Measurements from ENCODE around the gene LMOD1.

The LMOD1 gene

DNA sequence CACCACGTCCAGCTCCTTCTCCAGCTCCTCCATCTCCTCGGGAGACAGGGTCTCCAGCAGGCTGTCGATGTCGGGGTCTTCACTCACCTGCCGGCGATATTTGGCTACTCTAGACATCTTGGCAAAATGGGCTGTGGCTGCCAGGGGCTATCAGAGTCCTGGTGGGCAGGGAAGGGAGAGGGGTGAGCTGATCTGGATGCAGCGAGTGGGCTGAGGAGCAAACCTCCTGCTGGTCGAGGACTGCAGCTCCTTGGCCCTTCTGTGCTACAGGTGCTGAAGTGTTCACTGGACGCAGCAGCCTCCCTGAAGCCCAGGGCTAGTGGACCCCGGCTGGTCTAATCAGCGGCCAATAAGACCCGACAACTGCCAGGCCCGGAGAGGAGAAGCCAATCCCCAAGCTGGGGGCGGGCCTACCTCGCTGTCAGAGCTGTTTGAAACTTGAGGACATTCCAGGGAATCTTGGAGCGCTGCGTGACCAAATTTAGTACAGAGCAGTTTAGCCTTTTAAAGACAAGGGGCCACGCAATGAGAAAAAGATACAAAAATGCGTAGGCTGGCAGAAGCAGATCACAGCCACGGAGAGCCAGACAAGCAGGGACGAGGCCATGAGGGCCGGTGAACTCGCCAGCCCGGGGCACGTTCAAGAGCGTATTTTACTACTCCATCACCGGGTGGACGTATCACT is at the start of gene LMOD1:
Gene LMOD1, minus strand, starts transcription at position 325 of the 685 bp plus-strand sequence. Its CDS starts 208 bp downstream, at position 117.
- H3K79me2 ChIP-seq (ENCODE audit: insufficient read depth, low read length), result no peaks in the 10 kb centered on the region
- ATAC-seq (ENCODE audit: insufficient read depth, low read depth), result no peak
- no peak within 1 kb of the TSS for H3K9ac ChIP-seq (ENCODE audit: low read depth, low read length)
- no peaks in the 10 kb centered on the region for H3K9me3 ChIP-seq (ENCODE audit: insufficient read depth, low read length, severe bottlenecking)
- H3K4me3 ChIP-seq (ENCODE audit: low read depth in 1 of 2, low read length in 2 of 2), result no peak within 1 kb of the TSS
- no peaks in the 10 kb centered on the region for H3K4me1 ChIP-seq (ENCODE audit: insufficient read depth, low read length)
- no peak within 1 kb of the TSS for H3K4me2 ChIP-seq (ENCODE audit: insufficient read depth, low read length)
- no peak within 1 kb of the TSS for H3K27ac ChIP-seq (ENCODE audit: low read length)
- no peak within 1 kb of the TSS for H2AFZ ChIP-seq (ENCODE audit: low read depth, low read length)
- TF ChIP-seq, protein P1, sequence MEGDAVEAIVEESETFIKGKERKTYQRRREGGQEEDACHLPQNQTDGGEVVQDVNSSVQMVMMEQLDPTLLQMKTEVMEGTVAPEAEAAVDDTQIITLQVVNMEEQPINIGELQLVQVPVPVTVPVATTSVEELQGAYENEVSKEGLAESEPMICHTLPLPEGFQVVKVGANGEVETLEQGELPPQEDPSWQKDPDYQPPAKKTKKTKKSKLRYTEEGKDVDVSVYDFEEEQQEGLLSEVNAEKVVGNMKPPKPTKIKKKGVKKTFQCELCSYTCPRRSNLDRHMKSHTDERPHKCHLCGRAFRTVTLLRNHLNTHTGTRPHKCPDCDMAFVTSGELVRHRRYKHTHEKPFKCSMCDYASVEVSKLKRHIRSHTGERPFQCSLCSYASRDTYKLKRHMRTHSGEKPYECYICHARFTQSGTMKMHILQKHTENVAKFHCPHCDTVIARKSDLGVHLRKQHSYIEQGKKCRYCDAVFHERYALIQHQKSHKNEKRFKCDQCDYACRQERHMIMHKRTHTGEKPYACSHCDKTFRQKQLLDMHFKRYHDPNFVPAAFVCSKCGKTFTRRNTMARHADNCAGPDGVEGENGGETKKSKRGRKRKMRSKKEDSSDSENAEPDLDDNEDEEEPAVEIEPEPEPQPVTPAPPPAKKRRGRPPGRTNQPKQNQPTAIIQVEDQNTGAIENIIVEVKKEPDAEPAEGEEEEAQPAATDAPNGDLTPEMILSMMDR (IDR thresholded peaks at IDR 0.05; ENCODE audit: borderline replicate concordance, extremely low read depth, low read length, poor library complexity, severe bottlenecking), result no peak
- TF ChIP-seq EZH2 (IDR thresholded peaks at IDR 0.05; ENCODE audit: borderline replicate concordance, low read depth, low read length, severe bottlenecking), result no peak
- peaks cover 30% of the 10 kb centered on the region for H3K27me3 ChIP-seq (ENCODE audit: insufficient read depth, low read length, poor library complexity)
- no peaks in the 10 kb centered on the region for H3K36me3 ChIP-seq (ENCODE audit: insufficient read depth, low read length)
- H4K20me1 ChIP-seq (ENCODE audit: insufficient read depth, low read length), result 0 out of 2 replicates have a peak, but pooled peaks cover 5% of the 10 kb centered on the region
- no peak for DNase-seq

DNA sequence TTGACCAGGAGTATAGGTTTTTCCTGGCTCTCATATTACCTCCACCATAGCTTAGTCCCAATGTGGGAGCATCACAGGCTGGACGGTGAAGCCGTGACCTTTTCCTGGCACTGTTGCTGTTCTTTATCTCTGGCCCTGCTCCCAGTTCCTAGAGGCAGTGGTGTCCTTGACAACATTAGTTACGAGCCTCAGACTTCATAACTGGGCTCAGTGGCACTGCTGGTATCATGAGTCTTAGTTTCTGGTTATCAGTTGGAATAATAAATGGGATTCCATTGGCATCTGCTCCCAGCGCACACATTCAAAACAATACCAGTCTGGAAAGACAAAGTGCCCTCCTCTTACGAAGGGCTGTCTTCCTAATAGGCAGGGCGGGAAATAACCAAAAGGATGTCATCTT is 44.1 kb upstream of the LMOD1 start:
- Histone ChIP-seq H4K20me1 (ENCODE audit: insufficient read depth, low read length) (no peaks in the 10 kb centered on the region), H3K36me3 (ENCODE audit: insufficient read depth, low read length) (peaks cover 55% of the 10 kb centered on the region)
- TF ChIP-seq, protein P1 (IDR thresholded peaks at IDR 0.05; ENCODE audit: borderline replicate concordance, extremely low read depth, low read length, poor library complexity, severe bottlenecking), result no peak
- TF ChIP-seq EZH2 (IDR thresholded peaks at IDR 0.05; ENCODE audit: borderline replicate concordance, low read depth, low read length, severe bottlenecking), result no peak

DNA sequence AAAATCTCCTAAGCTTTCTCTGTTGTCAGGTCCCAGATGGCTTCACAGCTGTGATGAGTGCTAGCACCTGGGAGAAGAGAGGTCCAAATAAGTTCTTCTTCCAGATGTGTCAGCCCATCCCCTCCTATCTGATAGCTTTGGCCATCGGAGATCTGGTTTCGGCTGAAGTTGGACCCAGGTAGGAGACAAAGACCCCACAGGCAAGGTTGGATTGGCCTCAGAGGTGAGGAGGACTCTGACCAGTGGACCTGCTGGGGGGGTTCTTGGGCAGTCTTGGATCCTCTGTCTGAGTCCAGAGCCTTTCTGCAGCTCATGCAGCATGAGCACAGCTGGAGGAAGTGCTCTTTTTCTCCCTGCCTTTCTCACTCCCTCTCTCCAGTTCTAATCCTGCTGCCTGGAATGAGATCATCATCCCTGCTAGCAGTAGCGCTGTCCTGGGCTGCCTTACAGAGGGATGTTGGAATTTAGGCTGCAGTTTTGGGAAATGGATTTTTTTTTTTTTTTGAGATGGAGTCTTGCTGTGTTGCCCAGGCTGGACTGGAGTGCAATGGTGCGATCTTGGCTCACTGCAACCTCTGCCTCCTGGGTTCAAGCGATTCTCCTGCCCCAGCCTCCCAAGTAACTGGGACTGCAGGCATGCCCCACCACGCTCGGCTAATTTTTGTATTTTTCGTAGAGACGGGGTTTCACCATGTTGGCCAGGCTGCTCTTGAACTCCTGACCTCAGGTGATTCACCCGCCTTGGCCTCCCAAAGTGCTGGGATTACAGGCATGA is 43.2 kb upstream of the LMOD1 start:
- peaks cover 53% of the 10 kb centered on the region for H3K36me3 ChIP-seq (ENCODE audit: insufficient read depth, low read length)
- H3K4me1 ChIP-seq (ENCODE audit: insufficient read depth, low read length), result 0 out of 2 replicates have a peak, but pooled peaks cover 3% of the 10 kb centered on the region
- ATAC-seq (ENCODE audit: insufficient read depth, low read depth) (no peak), DNase-seq (no peak)
- no peak overlapping the region for H3K4me2 ChIP-seq (ENCODE audit: insufficient read depth, low read length)
- H3K27me3 ChIP-seq (ENCODE audit: insufficient read depth, low read length, poor library complexity), result no peaks in the 10 kb centered on the region
- H2AFZ ChIP-seq (ENCODE audit: low read depth, low read length), result no peak overlapping the region
- no peaks in the 10 kb centered on the region for H4K20me1 ChIP-seq (ENCODE audit: insufficient read depth, low read length)
- no peak overlapping the region for H3K27ac ChIP-seq (ENCODE audit: low read length)
- H3K4me3 ChIP-seq (ENCODE audit: low read depth in 1 of 2, low read length in 2 of 2), result no peak overlapping the region
- H3K9me3 ChIP-seq (ENCODE audit: insufficient read depth, low read length, severe bottlenecking), result no peaks in the 10 kb centered on the region
- peaks cover 12% of the 10 kb centered on the region for H3K79me2 ChIP-seq (ENCODE audit: insufficient read depth, low read length)
- no peak for TF ChIP-seq EZH2 (IDR thresholded peaks at IDR 0.05; ENCODE audit: borderline replicate concordance, low read depth, low read length, severe bottlenecking)
- TF ChIP-seq, protein P1 (IDR thresholded peaks at IDR 0.05; ENCODE audit: borderline replicate concordance, extremely low read depth, low read length, poor library complexity, severe bottlenecking), result no peak
- no peak overlapping the region for H3K9ac ChIP-seq (ENCODE audit: low read depth, low read length)

More for the DNA sequence above, 44.1 kb upstream of the LMOD1 start:
- Histone ChIP-seq H2AFZ (ENCODE audit: low read depth, low read length) (no peak overlapping the region), H3K9ac (ENCODE audit: low read depth, low read length) (no peak overlapping the region), H3K4me2 (ENCODE audit: insufficient read depth, low read length) (no peak overlapping the region), H3K4me1 (ENCODE audit: insufficient read depth, low read length) (no peaks in the 10 kb centered on the region), H3K9me3 (ENCODE audit: insufficient read depth, low read length, severe bottlenecking) (no peaks in the 10 kb centered on the region), H3K27me3 (ENCODE audit: insufficient read depth, low read length, poor library complexity) (no peaks in the 10 kb centered on the region), H3K27ac (ENCODE audit: low read length) (no peak overlapping the region), H3K79me2 (ENCODE audit: insufficient read depth, low read length) (peaks cover 7% of the 10 kb centered on the region), H3K4me3 (ENCODE audit: low read depth in 1 of 2, low read length in 2 of 2) (no peak overlapping the region)
- DNase-seq, result no peak
- ATAC-seq (ENCODE audit: insufficient read depth, low read depth), result no peak

All from DND-41 (cell line).